SK-MEL-5 (cell line): ENCODE data around the gene MKNK1. TPM values are rescaled to one million over a fixed set of nuclear protein-coding genes. Genes with fewer than 3 reads are reported as not detected.

ENCODE experiments used
- total RNA-seq: library from RNA; depleted of rRNA; stranded (reverse); fragments of >200 nt; shearing (Covaris generic); gene quantifications from 2 replicates; pipeline ENCODE4 v1.2.3, GENCODE V29; 2014; rRNA removed

The MKNK1 gene
- total RNA-seq, 1 experiment from 2014 or later, result 16.2 TPM

Other genes with a start within 250 kb of the MKNK1 start
- gene FAAH, start 210.0 kb downstream of the MKNK1 start, total RNA-seq, result 1.4 and 2.1 TPM in 2 replicates
- 0.03 TPM in 1 of 2 replicates, not detected in the other for gene DMBX1, start 114.4 kb downstream of the MKNK1 start, total RNA-seq
- not detected in 2 replicates for gene KNCN, start 52.6 kb downstream of the MKNK1 start, total RNA-seq
- gene MOB3C, start 12.5 kb upstream of the MKNK1 start, total RNA-seq, result 4.6 and 4.8 TPM in 2 replicates
- gene ATPAF1, start 64.1 kb upstream of the MKNK1 start, total RNA-seq, result 62.9 and 68.8 TPM in 2 replicates
- not detected in 2 replicates for gene TEX38, start 67.6 kb upstream of the MKNK1 start, total RNA-seq
- gene EFCAB14, start 114.8 kb upstream of the MKNK1 start, total RNA-seq, result 60.9 and 68.1 TPM in 2 replicates
- not detected in 2 replicates for gene CYP4B1, start 194.8 kb upstream of the MKNK1 start, total RNA-seq